HG03135 (cell line): ENCODE results near the gene OR5H2.
"Not testable (repeated sequence)": the region's sequence is repeated elsewhere in the genome, so short reads cannot be mapped to it uniquely, and the experiment has no call there.

Source experiments
- ATAC-seq: cut with Tn5 transposase; IDR thresholded peaks from one replicate; pipeline ENCODE4 v1.9.1; 2021; ENCODE audit warnings: mild to moderate bottlenecking, moderate library complexity; ENCODE audit not compliant: unreplicated experiment

Gene OR5H2

DNA sequence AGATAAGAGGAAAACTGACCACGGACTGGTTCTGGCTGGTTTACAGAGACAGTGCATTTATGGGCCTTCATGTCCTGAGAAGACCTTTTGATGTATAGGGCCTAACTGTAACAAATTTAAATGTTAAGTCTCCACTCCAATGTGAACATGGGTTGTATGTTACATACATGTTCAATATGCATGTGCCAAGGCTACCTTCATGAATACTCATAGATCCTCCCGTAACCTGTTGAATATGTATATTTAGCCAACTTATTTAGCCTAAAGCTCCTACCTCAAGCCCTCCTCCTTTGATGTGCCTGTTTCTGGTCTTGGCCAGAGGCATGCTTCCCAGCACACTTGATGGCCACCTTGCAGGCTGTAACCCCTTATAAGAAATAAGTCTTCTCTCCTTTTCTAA is at the start of gene OR5H2:
OR5H2 (plus strand) TSS at position 301 of the 400 bp plus-strand sequence. CDS start 398 bp downstream, outside the sequence.
- no peak for ATAC-seq

DNA sequence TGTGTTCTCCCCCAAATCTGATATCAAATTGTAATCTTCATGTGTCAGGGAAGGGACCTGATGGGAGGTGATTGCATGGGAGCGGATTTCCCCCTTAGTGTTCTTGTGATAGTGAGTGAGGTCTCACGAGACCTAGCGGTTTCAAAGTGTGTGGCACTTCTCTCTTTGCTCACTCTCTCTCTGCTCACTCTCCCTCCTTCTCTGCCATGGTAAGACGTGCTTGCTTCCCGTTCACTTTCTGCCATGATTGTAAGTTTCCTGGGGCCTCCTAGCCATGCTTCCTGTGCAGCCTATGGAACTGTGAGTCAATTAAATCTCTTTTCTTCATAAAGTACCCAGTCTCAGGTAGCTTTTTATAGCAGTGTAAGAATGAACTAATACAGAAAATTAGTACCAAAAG is 48.8 kb upstream of the OR5H2 start:
- no peak for ATAC-seq

DNA sequence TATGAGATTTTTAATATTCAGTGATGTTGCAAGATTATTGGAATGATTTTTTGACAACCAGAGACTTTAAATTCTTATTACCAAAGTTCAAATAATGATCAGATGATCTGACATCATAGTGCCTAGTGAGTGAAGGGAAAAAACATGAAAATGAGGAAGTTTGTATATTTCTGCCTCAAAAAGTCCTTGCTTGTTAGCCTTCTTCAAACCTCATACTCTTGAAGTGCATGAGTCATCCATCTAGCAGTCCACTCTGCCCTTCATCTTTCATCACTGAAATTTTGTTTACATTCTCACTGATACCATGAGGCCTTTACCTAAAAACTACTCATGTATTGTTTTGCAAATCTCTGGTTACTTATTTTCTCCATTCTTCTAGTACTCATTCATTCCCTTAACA is 42.2 kb upstream of the OR5H2 start:
- ATAC-seq: no peak

DNA sequence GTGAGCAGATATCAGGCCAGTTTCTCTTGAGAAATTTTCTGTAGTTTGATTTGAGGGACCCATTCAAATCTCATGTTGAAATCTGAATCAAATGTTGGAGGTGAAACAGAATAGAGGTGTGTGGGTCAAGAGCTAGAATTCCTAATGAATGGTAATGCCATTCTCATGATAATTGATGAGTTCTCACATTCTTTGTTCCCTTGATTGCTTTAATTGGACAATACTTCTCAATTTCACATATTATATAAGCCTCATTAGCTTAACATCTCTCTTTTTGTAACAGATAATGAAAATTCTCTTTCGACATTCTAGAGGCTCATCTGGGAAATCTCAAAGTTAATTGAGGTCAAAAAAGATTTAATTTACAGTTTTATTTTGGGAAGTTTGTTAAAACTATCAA is 40.1 kb upstream of the OR5H2 start:
- no peak for ATAC-seq

DNA sequence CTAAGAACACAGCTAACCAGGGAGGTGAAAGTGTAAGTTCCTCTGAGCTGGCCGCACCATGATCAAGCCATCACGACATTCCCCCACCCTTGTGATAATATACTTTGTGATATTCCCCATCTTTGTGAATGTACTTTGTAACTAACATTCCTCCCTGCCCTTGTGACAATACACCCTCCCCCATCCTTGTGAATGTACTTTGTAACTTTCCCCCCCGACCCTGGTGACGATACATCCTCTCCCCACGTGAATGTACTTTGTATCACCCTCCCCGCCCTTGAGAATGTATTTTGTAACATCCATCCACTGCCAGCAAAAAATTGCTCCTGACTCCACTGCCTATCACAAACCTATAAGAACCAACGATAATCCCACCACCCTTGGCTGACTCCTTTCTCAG is 38.5 kb upstream of the OR5H2 start:
- ATAC-seq: no peak

DNA sequence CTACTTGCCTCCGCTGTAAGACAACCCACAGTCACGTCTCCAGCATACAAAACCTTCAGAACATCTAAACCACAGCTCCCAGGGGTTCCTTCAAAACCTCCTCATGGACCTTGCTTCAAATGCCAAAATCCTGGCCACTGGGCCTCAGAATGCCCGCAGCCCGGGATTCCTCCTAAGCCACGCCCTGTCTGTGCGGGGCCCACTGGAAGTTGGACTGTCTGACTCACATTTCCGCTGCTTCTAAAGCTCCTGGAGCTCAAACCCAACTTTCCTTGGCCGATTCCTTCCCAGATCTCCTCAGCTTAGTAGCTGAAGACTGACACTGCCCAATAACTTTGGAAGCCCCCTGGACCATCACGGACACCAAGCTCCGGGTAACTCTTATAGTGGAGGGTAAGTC is 36.2 kb upstream of the OR5H2 start:
- ATAC-seq: no peak

DNA sequence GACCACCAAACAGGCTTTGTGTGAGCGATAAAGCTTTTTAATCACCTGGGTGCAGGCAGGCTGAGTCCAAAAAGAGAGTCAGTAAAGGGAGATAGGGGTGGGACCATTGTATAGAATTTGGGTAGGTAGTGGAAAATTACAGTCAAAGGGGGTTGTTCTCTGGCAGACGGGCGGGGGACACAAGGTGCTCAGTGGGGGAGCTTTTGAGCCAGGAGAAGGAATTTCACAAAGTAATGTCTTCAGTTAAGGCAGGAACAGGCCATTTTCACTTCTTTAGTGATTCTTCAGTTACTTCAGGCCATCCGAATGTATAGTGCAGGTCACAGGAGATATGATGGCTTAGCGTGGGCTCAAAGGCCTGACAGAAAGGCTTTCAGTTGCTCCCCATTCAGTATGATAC is 26.3 kb upstream of the OR5H2 start:
- not testable (repeated sequence) for ATAC-seq

DNA sequence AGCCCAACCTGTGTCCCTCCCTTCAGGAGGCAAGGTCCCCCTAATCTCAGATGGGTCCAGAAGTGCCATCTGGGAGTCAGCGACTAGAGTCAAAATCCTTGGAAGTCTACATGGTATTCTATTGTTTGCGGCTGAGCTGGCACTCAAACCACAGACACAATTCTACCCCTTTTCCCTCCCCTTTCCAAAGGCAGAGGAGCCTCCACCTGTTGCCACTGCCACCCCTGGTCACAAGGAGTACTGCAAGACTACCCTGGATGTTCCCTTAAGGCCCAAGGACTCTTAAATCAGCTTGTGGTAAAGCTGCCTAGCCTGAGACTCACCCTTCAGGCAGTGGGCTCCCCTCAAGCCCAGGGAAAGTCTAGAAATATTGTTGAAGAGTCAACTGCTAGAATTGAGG is 22.6 kb upstream of the OR5H2 start:
- peak; percentile 70 for ATAC-seq

DNA sequence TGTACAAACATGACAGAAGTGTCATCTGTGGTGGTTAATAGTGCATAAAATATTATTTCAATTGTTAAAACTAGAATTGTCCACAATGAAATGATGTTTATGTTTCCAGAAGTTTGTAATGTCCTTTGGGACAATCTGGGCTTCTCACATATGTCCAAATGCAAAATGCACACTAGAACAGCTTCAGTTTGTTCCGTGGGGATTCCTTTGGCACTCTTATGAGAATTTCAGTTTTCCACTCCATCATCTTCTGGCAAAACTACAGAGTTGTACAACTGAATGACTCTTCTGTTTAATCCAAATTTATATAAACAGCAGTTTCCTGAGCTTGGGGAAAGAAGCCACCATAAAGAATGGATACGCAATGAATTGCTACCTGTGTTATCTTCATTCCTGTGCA is 20.3 kb upstream of the OR5H2 start:
- no peak for ATAC-seq

DNA sequence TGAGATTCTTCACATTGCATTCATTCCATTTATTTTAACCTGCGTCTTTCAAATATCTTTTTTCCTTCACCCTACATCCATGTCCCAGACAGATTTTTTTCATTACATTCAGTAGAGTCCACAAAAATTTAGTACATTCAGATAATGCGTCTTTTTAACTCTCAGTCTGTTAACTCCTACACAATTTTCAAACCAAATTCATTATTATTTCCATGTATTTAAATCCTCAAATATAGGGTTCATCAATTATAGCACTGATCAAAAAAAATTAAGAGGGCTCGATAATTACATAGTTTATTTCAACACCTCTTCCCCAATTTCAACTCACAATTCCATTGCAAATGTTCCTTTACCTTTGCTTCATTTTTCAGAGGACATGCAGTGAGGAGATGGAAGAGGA is 18.4 kb upstream of the OR5H2 start, which contains the start of gene OR5H6:
OR5H6 (plus strand) TSS at position 301 of the 400 bp plus-strand sequence; CDS start at position 390, 89 bp downstream.
- no peak for ATAC-seq

DNA sequence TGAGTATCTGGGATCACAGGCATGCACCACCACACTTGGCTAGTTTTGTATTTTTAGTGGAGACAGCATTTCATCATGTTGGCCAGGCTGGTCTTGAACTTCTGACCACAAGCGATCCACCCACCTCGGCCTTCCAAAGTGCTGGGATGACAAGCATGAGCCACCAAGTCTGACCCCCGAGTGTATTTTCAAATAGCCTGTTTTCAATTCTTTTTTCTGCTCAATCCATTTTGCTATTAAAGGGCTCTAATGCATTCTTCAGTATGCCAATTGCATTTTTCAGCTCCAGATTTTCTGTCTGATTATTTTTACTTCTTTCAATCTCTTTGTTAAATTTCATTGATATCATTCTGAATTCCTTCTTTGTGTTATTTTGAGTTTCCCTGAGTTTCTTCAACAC is 12.5 kb upstream of the OR5H2 start:
- no peak for ATAC-seq

DNA sequence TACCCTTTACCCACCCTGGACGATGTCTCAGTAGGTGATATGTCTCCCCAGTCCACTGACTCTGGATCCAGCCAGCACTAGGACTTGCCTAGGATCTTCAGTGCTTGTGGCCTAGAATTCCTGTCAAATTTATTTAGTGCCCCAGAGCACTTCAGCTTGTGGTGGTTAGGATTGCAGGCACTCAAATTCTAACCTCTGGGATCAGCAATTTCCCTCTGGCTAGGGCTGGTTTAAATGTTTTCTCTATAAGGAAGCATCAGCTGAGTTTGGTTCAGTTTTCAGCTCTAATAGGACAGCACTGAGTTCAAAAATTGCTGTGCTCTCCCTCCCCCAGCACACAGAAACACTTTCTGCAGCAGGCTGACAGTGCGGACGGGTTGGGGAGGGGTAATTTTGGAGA is 10.2 kb upstream of the OR5H2 start:
- no peak for ATAC-seq

DNA sequence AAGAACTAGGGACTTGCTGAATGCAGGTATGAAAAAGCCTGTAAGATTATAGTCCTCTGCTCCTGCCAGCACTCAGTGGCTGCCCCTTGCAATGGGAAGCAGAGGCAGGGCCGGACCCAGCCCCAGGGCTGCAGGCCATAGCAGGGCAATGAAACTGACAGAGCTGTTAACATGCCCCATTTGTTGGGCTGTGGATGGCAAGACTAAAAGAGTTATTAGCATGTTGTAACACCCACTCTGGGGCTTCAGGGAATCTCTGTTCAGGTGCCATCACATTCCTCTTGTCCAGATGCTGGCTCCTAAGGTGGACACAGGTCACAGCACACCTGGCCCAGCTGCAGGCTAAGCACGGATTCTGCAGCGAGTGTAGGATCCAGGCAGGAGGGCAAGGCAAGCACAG is 7.4 kb upstream of the OR5H2 start:
- no peak for ATAC-seq

DNA sequence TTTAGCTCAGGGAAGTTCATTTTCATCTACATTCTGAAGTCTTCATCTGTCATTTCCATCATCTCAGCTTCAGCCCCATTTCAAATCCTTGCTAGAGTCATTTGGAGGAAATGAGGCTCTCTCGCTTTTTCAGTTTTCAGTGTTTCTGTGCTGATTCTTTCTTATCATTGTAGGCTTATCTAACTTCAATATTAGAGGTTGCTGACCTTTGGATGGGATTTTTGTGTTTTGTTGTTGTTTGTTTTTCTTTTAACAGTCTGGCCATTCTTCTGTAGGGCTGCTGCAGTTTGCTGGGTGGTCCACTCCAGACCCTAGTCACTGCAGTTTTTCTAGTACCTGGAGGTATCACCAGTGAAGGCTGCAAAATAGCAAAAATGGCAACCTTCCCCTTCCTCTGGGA is 8.6 kb downstream of the OR5H2 start:
- no peak for ATAC-seq

DNA sequence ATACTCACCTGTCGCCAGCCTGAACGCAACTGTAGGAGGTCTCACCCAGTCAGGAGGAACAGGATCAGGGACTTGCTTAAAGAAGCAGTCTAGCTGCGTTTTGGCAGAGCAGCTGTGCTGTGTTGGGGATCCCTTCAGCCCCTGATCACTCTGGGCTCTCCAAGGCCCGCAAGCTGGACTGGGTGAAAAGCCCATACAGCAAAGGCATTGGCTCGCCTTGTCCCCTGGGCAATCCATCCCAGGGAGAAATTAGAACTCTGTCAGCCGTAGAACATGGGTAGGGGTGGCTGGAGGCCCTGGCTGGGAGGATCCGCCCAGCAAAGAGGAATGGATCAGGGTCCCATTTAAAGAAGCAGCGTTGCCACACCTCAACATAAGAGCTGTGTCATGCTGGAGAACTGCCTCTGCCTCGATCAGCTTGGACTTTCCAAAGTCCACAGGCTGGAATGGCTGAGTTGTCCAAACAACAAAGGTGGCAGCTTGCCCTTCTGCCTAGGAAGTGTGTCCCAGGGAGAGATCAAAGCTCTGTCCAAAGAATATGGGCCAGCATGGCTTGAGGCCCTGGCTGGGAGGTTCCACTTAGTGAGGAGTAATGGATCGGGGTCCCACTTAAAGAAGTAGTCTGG is 9.1 kb downstream of the OR5H2 start:
- ATAC-seq: no peak

DNA sequence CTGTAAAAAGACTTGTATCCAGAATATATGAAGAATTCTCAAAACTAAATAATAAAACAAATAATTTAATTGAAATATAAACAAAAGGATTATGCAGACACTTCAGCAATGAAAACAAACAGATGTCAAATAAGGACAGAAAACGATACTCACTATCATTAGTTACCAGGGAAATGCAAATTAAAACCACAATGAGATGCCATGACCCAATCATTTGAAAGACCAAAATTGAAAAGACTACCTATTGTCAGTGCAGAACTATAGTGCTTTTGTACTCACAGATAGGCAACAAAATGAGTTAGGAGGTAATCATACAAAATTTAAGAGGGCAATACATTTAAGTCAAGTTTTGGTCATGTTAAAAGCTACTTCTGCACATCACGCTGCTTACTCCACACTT is 39.8 kb downstream of the OR5H2 start:
- ATAC-seq: no peak

DNA sequence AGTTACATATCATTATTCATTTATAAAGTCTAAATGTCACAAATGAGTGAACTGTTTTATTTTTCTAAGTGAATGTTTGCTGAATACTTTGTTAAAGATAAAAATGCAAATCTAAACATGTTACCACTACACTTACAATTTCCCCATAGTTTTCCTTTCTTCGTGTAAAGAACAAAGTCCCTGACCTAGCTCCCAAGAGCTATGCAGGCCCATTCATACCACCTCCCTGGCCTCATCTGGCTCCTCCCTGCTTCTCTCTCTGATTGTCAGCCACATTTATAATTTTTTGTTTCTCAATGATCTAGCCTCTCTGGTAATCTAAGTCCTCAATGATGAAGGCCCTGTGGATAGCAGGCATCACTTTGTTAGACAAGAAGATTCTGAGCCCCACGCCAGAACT is 40.4 kb downstream of the OR5H2 start:
- ATAC-seq: no peak

DNA sequence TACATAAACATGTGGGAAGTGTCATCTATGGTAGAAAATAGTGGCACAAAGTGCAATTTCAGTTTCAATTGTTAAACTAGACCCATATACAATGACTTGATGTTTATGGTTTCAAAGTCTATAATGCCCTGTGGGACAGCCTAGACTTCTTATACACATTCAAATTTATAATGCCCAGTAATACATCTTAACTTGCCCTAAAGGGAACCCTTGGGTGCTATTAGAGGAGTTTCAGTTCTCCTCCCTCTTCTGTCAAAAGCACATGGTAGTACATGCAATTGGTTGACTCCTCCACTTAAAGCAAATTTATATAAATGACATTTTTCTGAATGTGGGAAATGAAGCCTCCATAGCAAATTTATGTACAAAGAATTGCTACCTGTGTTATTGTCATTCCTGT is 41.1 kb downstream of the OR5H2 start:
- no peak for ATAC-seq

DNA sequence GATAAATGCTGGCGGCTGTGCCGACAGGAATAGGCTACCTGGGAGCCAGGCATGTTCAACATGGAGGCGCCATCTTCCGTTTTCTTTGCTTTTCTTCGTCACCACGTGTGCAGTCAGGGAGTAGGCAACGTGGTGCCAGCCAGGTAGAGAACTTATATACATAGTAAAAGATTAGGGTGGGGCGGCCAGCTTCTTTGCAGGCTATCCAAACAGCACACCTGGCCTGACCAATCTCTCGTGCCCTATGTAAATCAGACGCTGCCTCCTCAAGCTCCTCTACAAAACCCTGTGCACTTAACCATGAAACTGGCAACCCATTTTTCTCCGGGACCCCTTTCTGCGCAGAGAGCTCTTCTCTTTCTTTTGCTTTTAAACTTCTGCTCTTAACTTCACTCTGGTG is 42.8 kb downstream of the OR5H2 start:
- ATAC-seq: no peak

DNA sequence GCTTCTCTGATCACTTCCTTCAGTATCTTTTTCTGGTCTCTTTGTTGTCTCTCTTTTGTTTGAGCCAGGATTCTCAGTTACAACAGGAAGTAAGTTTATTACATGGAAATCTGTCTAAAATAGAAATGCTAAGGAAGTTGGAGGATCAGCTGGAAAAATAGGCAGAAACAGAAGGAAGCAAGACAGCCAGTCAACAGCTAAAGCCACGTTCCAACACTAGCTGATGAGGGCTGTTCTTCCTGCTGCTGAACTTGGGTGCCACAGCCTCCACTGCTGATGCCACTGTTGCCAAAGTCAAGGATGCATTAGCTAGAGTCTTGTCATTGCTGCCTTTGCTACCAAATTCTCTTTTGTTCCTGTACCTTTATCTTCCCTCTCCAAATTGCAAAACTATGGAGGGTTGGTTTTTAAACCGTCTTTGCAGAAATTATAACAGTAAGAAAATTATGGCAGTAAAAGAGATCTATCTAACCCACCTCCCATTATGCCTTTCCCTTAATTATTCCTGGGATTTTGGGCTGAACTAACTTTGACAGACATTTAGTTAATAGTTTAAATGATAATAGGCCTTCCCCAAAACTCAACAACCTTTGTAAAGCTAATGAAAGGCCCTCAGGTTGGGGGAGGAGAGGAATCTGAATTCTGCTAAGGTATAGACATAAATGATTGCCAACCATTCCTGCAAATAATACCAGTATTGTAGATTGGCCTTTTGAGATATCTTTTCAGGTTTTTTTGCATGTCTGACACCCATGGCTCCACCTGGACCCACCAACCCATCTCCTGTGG is 44.0 kb downstream of the OR5H2 start:
- ATAC-seq: no peak

DNA sequence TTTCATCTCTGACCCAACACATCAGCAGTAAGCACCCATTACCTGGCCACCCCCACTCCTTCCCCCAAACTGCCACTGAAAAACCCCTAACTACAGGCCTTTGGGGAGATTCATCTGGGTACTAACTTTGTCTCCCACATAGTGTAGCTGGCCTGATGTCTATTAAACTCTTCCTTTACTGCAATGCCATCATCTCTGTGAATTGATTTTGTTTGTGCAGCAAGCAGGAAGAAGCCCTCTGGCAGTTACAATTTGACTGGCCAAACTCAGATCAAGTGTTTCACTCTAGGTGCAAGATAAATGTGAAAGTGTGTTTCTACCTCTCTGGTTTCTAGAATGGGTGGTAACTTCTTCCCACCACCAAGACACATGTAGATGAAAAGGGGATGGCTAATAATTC is 44.6 kb downstream of the OR5H2 start:
- peak; percentile 47 for ATAC-seq

DNA sequence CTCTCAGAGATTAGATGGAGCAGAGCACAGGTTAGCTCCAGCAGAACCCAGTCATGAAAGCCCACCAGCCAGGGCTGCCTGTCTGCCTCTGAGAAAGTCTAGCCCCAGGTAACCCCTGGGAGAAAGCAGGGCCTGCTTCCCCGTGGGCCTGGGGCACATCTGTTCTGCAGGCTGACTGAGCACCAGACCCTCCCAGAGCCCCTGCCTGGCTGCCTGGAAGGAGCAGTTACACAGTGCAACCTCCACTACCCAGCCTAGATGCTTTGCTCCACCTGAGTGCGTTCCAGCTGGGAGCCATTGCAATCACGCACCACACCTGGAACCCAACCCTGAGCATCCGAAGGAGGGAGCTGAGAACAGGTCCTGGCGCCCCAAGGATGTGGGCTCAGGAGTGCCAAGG is 46.6 kb downstream of the OR5H2 start:
- no peak for ATAC-seq
